Epithelial cell of esophagus (primary cell): ENCODE measurements around the gene SIGLEC7.

ENCODE experiments used
- DNase-seq: peaks from one replicate; pipeline ENCODE4 v3.0.0; 2010; ENCODE audit warnings: low read depth
- H3K4me3 ChIP-seq: 2 replicates; pipeline ENCODE4 v1.5.1; 2011; ENCODE audit warnings: mild to moderate bottlenecking, low read length, control low read depth
- CTCF ChIP-seq: IDR thresholded peaks from 2 replicates; pipeline ENCODE4 v1.5.1; 2011; ENCODE audit warnings: low read depth, mild to moderate bottlenecking, low read length, control low read depth, inconsistent platforms; ENCODE audit not compliant: insufficient read depth; ENCODE audit errors: missing control alignments

Gene SIGLEC7

DNA sequence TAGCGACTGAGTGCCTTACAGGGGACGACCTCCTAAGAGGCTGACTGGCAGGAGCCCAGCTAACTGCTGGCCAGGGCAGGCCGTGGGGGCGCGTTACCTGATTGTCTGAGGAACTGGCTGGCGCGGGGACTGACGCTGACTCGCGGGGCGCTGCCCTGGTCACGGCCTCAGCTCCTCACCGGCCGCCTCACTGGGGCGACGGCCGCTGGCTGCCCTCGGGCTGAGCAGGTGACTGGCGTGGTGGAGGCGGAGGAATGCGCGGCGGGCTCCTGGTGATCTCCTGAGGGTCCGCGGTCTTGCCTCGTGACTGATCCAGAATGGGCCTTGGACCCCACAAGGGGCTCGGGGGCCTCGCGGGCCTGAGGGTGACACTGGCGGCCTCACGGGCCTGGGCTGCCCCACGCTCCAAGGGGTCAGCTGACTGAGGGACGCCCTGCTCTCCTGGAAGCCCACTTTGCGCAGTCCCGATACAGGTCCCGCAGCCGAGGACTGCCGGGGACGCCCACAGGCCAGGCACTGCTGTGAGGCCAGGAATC, 39.3 kb downstream of the SIGLEC7 start:
- DNase-seq = no peak
- no peak for TF ChIP-seq CTCF
- no peak overlapping the region for H3K4me3 ChIP-seq

- no peak for TF ChIP-seq CTCF
- H3K4me3 ChIP-seq = no peak overlapping the region
- DNase-seq = no peak
Measured at GRCh38 chr19:51181913-51182419, 39.9 kb downstream of the SIGLEC7 start.

DNA sequence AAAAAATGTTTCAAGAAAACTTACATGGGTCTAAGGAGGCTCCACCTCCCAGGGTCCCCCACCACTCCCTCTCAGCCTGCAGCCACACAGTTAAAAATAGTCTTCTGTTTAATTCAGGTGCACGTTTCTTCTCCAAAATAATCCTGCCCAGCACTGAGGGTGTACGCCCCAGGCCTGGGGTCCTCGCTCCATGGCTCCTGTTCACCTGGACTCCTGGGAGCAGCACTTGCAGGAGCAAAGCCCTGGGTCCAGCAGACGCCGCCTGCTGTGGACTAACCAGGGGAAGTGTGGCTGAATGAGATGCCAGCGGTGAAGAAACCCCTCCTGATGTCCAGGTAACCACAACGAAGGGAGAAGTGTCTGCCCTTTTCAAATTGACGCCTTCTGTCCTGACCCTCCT, 41.5 kb downstream of the SIGLEC7 start:
- no peak overlapping the region for H3K4me3 ChIP-seq
- no peak for TF ChIP-seq CTCF
- DNase-seq = no peak

- no peak for TF ChIP-seq CTCF
- no peak overlapping the region for H3K4me3 ChIP-seq
- no peak for DNase-seq
Measured at GRCh38 chr19:51185069-51185867, 43.2 kb downstream of the SIGLEC7 start.

DNA sequence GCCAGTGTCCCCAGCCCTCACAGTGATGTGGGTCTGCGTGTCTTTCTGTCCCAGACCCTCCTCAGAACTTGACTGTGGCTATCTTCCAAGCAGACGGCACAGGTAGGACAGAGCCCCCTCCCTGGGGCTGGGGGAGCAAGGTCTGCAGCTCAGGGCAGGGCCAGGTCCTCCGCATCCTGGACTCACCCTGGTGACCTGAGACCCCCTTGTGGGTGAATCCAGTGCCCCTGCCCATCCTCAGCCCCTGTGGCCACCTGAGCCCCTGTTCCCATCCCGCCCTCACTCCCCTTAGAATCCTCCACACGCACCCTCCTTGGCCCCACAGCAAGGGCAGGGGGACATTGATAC, 43.7 kb downstream of the SIGLEC7 start:
- DNase-seq = no peak
- H3K4me3 ChIP-seq = no peak overlapping the region
- TF ChIP-seq CTCF = no peak

- TF ChIP-seq CTCF = no peak
- no peak for DNase-seq
- no peak overlapping the region for H3K4me3 ChIP-seq
Measured at GRCh38 chr19:51186323-51186722, 44.2 kb downstream of the SIGLEC7 start.
